ENCODE results near the gene TRIM51. TPM values are rescaled to one million over a fixed set of nuclear protein-coding genes. Genes with fewer than 3 reads are reported as not detected.
"Not testable (repeated sequence)": the region's sequence is repeated elsewhere in the genome, so short reads cannot be mapped to it uniquely, and the experiment has no call there.

TRIM51 gene, protein sequence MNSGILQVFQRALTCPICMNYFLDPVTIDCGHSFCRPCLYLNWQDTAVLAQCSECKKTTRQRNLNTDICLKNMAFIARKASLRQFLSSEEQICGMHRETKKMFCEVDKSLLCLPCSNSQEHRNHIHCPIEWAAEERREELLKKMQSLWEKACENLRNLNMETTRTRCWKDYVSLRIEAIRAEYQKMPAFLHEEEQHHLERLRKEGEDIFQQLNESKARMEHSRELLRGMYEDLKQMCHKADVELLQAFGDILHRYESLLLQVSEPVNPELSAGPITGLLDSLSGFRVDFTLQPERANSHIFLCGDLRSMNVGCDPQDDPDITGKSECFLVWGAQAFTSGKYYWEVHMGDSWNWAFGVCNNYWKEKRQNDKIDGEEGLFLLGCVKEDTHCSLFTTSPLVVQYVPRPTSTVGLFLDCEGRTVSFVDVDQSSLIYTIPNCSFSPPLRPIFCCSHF
- not detected for polyA plus RNA-seq (ENCODE audit: insufficient read length in 10 of 10)
- long read RNA-seq, donor 1 = 0 reads
- long read RNA-seq, donor 2 = 0 reads
- long read RNA-seq, donor 3 = 0 reads
- long read RNA-seq, donor 4 = 0 reads
- long read RNA-seq, donor 5 = 0 reads
- long read RNA-seq, donor 6 = 0 reads
- long read RNA-seq, donor 7 = 0 reads
- long read RNA-seq, donor 8 = 0 reads
- long read RNA-seq, donor 9 = 0 reads

DNA sequence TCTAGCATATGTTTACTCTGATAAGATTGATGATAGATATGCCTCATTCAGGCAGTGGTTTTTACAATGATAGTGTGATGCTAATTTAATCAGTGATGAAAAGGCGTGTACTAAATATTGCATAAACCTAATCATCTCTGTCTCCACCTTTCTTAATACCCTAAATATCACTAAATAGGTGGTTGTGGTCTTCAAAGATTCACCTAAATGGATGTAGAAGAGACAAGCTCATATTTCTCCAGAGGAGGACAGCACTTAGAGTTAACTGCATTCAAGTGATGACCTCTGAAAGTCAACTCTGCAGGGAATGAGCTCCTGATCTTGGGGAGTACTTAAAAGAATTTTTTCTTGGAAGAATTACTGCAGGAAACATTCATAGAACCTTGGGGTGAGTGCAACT is at the start of gene TRIM51:
Gene TRIM51, plus strand, starts transcription at position 301 of the 400 bp plus-strand sequence. CDS start 2,132 bp downstream, outside the sequence.
- DNase-seq = not testable (repeated sequence)

DNA sequence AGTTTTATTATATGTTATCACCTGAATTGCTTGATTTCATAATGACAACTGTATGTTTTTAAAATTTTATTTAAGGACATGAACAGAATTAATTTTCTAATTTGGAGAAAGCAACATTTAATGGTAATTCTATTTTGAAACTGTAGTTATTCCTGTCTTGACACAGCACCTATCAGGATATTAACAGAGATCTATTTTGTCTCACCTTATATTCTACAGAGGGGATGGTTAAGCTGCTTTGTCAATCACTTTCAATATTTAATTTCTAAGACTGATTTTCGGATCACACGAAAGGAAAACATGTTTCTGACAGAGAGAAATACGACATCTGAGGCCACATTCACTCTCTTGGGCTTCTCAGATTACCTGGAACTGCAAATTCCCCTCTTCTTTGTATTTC is 44.6 kb upstream of the TRIM51 start, which contains the start of gene OR5D16:
Gene OR5D16, plus strand, starts transcription at position 301 of the 400 bp plus-strand sequence. Its CDS starts 0 bp downstream, at position 301.
- DNase-seq = no peak

DNA sequence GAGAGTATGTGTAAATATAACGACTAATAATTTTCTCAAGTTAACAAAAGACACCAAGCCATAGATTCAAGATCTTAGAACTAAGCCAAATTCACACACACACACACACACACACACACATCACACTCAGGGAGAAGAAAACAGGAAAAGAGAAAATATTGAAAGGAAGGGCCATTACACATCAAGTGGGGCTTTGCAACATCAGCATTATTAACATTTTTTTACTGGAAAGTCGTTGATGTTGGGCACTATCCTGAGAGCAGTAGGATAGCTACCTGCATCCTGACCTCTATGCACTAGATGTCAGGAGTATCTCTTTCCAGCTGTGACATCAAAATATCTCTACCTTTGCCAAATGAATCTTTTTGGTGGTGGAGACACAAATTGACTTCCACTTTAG is 35.6 kb upstream of the TRIM51 start:
- no peak for DNase-seq

DNA sequence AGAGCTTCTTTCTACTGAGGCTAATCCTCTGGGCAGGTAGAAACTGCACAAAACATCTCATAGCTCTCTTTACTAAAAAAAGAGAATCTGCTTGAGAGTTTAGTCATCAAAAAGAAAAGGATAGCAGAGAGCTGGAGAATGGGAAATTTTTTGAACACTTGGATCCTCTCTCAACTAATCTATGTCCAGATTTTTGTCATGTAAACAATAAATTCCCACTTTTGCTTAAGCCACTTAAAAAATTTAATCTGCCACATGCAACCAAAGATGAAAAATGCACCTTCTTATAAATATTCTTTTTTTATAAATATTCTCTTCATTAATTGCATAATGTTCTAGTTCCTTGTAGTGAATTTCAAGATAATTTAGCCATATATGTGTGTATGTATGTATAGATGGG is 34.1 kb upstream of the TRIM51 start:
- DNase-seq = no peak

DNA sequence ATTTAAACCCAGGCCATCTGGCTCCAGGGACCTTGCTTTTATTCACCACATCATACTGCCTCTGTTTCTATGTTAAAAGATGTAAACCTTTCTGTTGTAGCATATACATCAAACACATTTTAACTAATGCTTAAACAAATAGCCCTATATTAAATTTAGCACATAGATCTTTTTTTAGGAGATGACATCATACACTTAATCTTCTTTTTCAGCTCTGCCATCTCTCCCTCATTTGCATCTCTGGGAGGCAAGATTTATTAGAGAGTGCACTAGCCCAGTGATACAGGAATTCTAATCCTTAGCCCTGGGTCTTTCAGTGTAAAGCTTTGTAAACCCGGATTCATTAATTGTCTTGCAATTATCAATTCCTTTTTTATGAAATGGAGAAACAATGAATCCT is 31.0 kb upstream of the TRIM51 start:
- DNase-seq = no peak

DNA sequence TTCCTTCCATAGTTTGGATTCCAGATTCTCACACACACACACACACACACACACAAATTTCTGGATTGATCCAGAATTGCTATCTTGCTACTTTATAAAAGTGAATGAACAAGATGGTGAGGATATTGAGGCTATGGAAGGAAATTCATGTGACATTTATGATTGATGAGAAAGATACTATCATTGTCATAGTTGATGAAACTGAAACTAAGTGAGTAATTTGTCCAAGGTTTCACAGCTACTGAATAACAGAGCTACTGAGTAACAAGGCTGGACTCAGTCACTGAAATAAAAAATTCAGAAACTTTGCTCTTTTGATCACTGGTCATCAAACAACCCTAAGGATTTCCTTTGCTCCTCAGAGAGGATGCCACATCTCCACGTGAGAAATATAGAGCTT is 28.4 kb upstream of the TRIM51 start:
- DNase-seq = no peak

DNA sequence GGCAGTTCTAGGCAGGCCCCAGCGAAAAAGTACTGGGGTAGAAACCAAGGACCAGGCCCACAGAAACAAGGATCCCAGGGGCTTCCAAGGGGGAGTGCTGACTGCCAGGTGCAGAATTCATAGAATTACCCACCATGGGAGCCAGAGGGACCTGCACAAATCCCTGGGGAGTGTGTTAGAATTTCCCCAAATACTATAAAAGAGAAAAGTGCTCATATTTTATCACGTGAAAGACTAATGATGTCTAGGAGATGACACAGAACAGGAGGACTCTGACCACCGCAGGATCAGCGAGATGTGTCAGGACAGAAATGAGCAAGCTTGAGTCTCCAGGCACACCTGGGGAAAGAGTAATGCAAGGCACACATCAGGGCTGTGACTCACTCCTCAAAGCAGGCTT is 15.7 kb upstream of the TRIM51 start:
- DNase-seq = not testable (repeated sequence)

DNA sequence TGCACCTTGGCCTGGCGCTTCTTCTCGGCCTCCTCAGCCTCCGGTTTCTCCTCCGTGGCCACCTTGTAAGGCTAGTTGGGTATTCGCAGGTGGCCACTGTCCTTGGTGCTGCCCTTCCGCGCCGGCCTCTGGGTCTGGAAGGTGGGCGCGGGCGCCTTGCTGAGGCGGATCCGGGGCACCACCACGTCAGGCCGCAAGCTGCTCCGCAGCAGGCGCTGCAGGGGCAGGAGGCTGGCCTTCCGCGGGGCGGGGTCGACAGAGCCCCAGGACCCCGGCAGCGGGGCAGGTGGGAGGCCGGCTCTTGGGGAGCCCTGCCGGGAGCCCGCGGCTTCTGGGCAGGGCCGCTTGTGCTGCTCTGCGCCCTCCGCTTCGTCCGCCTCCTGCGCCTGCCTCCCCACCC is 10.4 kb upstream of the TRIM51 start:
- not testable (repeated sequence) for DNase-seq

DNA sequence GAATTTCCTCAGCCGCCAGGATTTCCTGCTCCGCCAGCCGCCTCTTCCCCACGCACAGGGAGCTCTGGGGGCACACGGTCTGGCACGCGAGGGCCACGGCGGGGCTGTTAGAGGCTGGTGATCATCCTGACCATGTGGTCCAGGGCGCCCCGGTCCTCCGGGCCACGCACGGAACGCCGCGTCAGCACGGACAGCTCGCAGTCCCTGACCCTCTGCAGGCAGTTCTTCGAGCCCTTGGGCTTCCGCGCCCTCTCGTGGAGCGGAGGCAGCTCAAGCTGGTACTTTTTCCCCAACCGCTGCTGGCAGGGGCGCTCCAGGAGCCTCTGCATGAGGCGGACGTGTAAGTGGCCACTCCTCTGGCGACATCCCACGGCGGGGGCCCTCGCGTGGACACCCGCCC is 10.0 kb upstream of the TRIM51 start:
- DNase-seq = not testable (repeated sequence)

DNA sequence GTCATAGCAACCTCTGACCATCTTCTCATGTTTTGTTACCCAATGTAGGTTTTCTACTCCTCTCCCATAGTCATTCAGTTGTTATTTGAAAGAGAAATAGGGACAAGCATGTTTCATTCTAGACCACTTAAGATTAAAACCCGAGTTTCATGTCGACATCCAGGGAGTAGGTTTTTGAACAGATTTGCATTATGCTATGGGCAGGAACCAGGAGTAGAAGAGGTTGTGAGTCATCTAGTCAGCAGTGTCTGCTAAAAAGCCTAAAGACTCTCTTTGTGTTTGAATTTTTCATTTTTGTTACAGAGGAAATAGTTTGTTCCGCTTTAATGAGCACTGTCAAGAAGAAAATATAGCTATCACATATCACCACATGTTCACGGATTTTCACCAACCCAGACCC is 1.9 kb downstream of the TRIM51 start:
- not testable (repeated sequence) for DNase-seq

DNA sequence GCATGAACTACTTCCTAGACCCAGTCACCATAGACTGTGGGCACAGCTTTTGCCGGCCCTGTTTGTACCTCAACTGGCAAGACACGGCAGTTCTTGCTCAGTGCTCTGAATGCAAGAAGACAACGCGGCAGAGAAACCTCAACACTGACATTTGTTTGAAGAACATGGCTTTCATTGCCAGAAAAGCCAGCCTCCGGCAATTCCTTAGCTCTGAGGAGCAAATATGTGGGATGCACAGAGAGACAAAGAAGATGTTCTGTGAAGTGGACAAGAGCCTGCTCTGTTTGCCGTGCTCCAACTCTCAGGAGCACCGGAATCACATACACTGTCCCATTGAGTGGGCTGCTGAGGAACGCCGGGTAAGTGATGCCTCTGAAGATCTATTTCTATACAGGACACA is 2.4 kb downstream of the TRIM51 start:
- not testable (repeated sequence) for DNase-seq

DNA sequence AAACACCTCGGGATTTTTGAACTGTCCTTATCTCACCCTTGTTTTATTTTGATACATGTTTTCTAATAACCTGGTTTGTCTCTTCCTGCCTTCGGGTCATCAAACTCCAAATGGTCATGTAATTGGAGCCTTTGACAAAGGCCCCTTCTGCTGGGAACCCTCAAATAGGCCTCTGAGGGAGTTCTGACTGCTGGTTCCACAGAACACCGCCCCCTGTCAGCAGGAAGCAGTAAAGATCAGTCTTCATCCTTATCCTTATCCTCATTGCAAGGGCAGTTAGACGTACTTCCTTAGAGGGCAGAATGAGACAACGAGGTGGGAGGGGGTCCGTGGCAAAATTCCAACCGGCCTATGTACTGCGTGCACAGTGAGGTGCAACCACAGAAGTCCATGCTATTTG is 12.1 kb downstream of the TRIM51 start:
- no peak for DNase-seq

DNA sequence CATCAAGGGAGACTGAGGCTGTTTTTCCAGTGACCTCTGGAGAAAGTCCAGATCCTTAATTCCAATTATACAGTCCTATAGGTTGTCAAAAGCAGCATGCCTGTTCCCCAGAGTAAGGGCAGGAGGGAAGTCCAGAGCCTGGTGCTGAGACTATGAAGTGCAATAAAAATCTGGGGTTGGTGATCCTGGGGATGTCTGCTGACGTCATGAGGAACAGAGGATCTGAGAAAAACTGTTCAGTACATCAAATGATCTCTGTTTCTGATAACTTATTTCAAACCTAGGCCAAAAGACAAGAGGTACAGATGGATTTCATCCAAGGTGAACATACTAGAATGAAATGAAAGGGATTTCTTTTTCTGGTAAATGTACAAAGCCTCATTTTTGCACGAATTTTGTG is 19.2 kb downstream of the TRIM51 start:
- DNase-seq = no peak

DNA sequence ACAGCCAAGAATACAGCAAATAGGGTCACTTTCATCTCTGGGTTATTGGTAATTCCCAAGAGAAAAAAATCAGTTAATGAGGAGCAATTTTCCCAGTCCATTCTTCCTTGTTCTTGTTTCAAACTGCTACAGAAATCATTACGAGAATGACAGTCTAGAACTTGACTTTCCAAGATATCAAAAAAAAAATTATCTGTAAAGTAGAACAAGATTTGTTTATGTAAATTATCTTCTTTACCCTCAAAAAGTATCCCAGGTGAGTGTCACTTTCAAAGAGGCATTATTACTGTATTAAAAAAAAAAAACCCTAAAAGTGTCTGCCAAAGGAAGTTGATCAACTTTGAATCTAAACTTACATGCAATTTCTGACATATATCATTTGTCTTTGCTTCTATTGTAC is 31.4 kb downstream of the TRIM51 start, which contains the start of gene OR5W2:
Gene OR5W2, minus strand, starts transcription at position 101 of the 400 bp plus-strand sequence. Its CDS starts 0 bp downstream, at position 101.
- no peak for DNase-seq

DNA sequence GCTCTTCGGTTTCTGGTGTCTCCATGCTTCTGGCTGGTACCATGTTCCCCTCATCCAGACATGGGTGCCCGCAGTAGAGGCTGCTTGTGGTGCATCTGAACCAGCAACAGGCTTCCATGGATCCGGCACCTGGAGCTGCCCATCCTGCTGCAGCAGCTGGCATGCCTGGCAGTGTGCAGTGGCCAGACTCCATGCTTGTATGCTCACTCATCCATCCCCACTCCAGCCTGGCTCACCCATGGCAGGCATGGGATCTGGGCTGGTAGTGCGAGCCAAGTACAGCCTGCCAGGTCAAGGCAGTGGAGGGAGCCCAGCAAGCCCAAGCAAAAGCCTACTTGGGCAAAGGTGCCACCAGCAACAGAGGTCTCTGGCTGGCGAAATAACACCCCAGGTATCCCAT is 37.4 kb downstream of the TRIM51 start:
- no peak for DNase-seq

DNA sequence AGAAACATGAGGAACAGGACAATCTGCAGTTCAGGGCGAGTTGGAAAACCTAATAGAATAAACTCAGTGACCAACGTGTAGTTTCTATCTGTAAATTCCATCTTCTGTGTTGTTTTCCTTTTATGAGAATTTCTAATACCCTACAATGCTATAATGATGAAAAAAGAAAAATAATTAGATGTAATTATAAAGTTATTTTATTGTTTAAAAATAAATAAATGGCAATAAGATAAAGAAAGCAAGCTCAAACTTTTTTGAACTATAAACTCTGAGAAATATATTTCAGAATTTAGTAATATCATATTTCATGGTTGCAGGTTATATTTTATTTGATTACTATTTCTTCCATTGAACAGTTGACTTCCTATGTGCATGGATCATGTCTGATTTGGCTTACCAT is 53.2 kb downstream of the TRIM51 start, which contains the start of gene OR5I1:
Gene OR5I1, minus strand, starts transcription at position 101 of the 400 bp plus-strand sequence. Its CDS starts 0 bp downstream, at position 101.
- DNase-seq = no peak

Other genes starting within 250 kb of the TRIM51 start
- gene OR4P4, start 248.2 kb upstream of the TRIM51 start, polyA plus RNA-seq (ENCODE audit: insufficient read length in 10 of 10) = under 1 TPM in 7 of 10 donors, not detected in 3; 0.07 to 0.13 (median 0.11) TPM
- gene OR4S2, start 235.0 kb upstream of the TRIM51 start, polyA plus RNA-seq (ENCODE audit: insufficient read length in 10 of 10) = not detected
- gene OR4C6, start 221.1 kb upstream of the TRIM51 start, polyA plus RNA-seq (ENCODE audit: insufficient read length in 10 of 10) = not detected
- gene OR5D13, start 109.9 kb upstream of the TRIM51 start, polyA plus RNA-seq (ENCODE audit: insufficient read length in 10 of 10) = not detected
- not detected for gene OR5D14, start 87.7 kb upstream of the TRIM51 start, polyA plus RNA-seq (ENCODE audit: insufficient read length in 10 of 10)
- not detected for gene OR5L1, start 71.9 kb upstream of the TRIM51 start, polyA plus RNA-seq (ENCODE audit: insufficient read length in 10 of 10)
- gene OR5D18, start 63.7 kb upstream of the TRIM51 start, polyA plus RNA-seq (ENCODE audit: insufficient read length in 10 of 10) = not detected
- gene OR5L2, start 56.1 kb upstream of the TRIM51 start, polyA plus RNA-seq (ENCODE audit: insufficient read length in 10 of 10) = not detected
- gene OR5D16, start 44.5 kb upstream of the TRIM51 start, polyA plus RNA-seq (ENCODE audit: insufficient read length in 10 of 10) = not detected
- gene OR5W2, start 31.3 kb downstream of the TRIM51 start, polyA plus RNA-seq (ENCODE audit: insufficient read length in 10 of 10) = not detected
- gene OR5I1, start 53.1 kb downstream of the TRIM51 start, polyA plus RNA-seq (ENCODE audit: insufficient read length in 10 of 10) = not detected
- gene OR10AG1, start 86.6 kb downstream of the TRIM51 start, polyA plus RNA-seq (ENCODE audit: insufficient read length in 10 of 10) = not detected
- not detected for gene OR5F1, start 111.3 kb downstream of the TRIM51 start, polyA plus RNA-seq (ENCODE audit: insufficient read length in 10 of 10)
- under 1 TPM in 5 of 10 donors, not detected in 5; 0.03 to 0.05 (median 0.03) TPM for gene OR5AS1, start 144.4 kb downstream of the TRIM51 start, polyA plus RNA-seq (ENCODE audit: insufficient read length in 10 of 10)
- not detected for gene OR8I2, start 210.0 kb downstream of the TRIM51 start, polyA plus RNA-seq (ENCODE audit: insufficient read length in 10 of 10)
- under 1 TPM in 3 of 10 donors, not detected in 7; 0.05 to 0.07 (median 0.05) TPM for gene OR8H2, start 220.4 kb downstream of the TRIM51 start, polyA plus RNA-seq (ENCODE audit: insufficient read length in 10 of 10)
- not detected for gene OR8H3, start 239.1 kb downstream of the TRIM51 start, polyA plus RNA-seq (ENCODE audit: insufficient read length in 10 of 10)